ENCODE measurements around the gene ZCCHC24. TPM values are rescaled to one million over a fixed set of nuclear protein-coding genes. Genes with fewer than 3 reads are reported as not detected.

The ZCCHC24 gene
- total and polyA plus RNA-seq, 2 experiments from 2014 or later, result 58.0 to 65.4 TPM

DNA sequence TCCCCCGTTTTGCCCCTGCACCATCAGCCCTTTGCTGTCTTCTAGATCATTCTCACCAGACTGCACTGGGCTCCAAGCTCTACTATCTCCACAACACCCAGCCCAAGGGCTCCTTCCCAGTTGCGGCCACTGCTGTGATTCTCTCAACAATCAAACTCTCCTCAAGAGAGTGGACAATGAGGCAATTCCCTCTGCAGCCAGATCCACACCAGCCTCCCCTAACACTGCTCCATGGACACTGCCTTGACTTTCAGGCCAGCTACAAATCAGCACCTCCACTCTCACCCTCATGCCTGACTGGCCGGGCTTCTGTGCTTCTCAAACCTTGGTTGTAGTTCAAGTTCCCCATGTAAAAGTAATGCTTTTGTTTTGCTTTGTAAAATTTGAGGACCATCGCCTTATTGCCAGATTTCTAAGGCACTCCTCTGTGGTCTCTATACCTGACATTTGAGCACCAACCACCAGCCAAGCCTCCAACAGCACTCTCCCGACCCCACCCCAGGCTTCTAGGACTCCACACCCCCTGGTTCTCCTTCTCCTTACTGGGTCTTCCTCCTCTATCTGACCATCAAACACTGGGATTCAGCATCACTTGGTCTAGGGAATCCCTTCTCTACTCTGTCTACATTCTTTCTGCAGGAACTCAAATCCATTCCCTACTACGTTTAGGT lies 52.8 kb downstream of the ZCCHC24 start:
- peaks cover 2% of the 10 kb centered on the region for H3K36me3 ChIP-seq
- H3K27me3 ChIP-seq, result no peaks in the 10 kb centered on the region
- H3K27ac ChIP-seq, result peak overlapping the region; percentile 20
- TF ChIP-seq, protein P1, sequence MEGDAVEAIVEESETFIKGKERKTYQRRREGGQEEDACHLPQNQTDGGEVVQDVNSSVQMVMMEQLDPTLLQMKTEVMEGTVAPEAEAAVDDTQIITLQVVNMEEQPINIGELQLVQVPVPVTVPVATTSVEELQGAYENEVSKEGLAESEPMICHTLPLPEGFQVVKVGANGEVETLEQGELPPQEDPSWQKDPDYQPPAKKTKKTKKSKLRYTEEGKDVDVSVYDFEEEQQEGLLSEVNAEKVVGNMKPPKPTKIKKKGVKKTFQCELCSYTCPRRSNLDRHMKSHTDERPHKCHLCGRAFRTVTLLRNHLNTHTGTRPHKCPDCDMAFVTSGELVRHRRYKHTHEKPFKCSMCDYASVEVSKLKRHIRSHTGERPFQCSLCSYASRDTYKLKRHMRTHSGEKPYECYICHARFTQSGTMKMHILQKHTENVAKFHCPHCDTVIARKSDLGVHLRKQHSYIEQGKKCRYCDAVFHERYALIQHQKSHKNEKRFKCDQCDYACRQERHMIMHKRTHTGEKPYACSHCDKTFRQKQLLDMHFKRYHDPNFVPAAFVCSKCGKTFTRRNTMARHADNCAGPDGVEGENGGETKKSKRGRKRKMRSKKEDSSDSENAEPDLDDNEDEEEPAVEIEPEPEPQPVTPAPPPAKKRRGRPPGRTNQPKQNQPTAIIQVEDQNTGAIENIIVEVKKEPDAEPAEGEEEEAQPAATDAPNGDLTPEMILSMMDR (IDR thresholded peaks at IDR 0.05; ENCODE audit: low read depth, low read length), result no peak
- H3K9me3 ChIP-seq (ENCODE audit: low read depth), result no peaks in the 10 kb centered on the region
- no peak for DNase-seq (ENCODE audit: low read depth in 1 of 2, low spot score in 1 of 2)
- H3K4me1 ChIP-seq (ENCODE audit: low read depth), result peaks cover 25% of the 10 kb centered on the region
- H3K4me3 ChIP-seq, result no peak overlapping the region

DNA sequence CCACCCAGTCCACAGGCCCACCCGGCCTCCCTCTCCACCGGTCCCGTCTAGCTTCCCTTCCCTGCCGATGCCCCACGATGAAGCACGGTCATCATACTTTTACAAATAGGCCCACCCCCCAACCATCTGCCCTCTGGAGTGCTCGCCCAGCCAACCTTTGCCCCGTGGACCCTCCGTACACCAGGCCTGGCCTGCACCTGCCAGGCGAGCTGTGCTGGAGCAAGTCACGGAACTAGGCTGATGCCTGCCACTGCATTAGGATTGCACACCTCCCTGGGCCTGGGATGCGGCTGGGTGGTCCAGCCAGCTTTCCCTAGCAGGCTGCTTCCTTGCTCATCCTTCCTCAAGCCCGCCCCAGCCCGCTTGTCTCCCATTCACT lies 53.4 kb downstream of the ZCCHC24 start:
- TF ChIP-seq, protein P1 (IDR thresholded peaks at IDR 0.05; ENCODE audit: low read depth, low read length), result no peak
- H3K4me1 ChIP-seq (ENCODE audit: low read depth), result peaks cover 19% of the 10 kb centered on the region
- no peak overlapping the region for H3K4me3 ChIP-seq
- no peak for DNase-seq (ENCODE audit: low read depth in 1 of 2, low spot score in 1 of 2)
- no peaks in the 10 kb centered on the region for H3K9me3 ChIP-seq (ENCODE audit: low read depth)
- H3K27me3 ChIP-seq, result no peaks in the 10 kb centered on the region
- H3K27ac ChIP-seq, result peak overlapping the region; percentile 20
- peaks cover 2% of the 10 kb centered on the region for H3K36me3 ChIP-seq

DNA sequence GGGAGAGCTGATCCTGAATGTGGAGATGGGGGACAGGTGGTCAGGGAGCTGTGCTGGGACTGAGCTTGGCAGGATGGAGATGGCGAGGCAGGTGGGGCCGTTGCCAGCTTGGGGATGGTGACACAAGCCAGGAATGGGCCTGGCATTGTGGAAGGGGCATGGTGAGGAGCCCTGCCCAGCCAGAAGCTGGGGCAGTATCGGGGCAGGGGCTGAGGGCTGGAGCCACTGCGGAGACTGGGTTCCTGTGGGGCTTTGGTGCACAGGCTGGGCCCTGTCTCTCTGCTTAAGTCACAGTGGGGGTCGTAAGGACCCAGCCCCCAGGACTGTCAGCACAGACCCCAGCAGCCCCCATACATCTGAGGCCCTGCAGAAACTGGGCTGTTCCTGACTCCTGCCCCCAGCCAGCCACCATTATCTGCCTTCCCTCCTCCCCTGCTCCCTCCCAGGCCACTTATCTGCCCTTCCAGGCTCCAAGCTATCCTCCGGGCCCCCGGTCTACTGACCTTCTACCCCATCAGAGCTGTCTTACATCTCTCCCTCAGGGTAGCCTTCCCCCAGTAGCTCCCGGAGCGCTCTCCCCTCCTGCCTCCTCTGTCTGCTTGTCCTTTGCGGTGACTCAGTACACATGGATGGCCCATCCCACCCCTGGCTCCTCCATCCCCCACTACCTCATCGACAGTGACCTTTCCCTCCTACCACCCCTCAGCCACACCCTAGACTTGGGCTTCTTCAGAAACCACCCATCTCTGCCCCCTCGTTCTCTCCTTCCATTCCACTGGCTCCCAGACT lies 54.0 kb downstream of the ZCCHC24 start:
- Histone ChIP-seq H3K4me1 (ENCODE audit: low read depth) (peaks cover 17% of the 10 kb centered on the region), H3K9me3 (ENCODE audit: low read depth) (no peaks in the 10 kb centered on the region), H3K27me3 (no peaks in the 10 kb centered on the region), H3K27ac (peak overlapping the region; percentile 20), H3K4me3 (no peak overlapping the region), H3K36me3 (peaks cover 2% of the 10 kb centered on the region)
- TF ChIP-seq, protein P1 (IDR thresholded peaks at IDR 0.05; ENCODE audit: low read depth, low read length), result no peak
- DNase-seq (ENCODE audit: low read depth in 1 of 2, low spot score in 1 of 2), result no peak

DNA sequence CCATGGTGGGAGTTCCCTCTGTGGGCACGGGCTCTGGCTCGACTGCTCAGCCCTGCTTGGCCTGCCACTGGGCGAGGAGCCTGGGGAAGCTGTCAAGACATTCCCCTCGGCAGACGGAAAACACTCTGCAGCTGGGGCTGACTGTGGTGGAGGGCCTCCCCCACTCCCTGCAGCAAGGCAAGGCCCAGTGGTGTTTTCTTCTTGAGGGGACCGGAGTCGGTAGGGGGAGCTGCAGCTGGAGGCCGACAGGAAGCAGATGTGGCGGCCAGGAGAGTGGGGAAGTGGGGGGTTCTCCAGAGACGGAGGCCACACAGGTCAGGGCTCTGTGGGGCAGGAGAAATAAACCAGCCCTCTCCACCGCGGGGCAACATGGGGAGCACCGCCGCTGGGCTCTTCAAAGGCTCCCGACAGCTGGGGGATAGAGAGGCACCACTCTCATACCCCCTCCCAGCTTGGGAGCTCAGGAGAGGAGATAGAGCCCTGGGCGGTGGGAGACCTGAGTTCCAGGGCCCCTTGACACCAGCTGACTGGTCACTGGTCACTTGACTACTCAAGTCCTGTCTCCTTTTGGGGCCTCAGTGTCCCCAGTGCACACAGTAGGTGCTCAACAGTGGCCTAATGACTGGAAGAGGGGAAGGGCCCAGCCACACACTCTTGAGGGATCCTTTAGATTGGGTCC lies 54.7 kb downstream of the ZCCHC24 start:
- H3K27me3 ChIP-seq, result no peaks in the 10 kb centered on the region
- peaks cover 2% of the 10 kb centered on the region for H3K36me3 ChIP-seq
- H3K9me3 ChIP-seq (ENCODE audit: low read depth), result no peaks in the 10 kb centered on the region
- TF ChIP-seq, protein P1 (IDR thresholded peaks at IDR 0.05; ENCODE audit: low read depth, low read length), result peak; percentile 34
- H3K27ac ChIP-seq, result peak overlapping the region; percentile 20
- no peak overlapping the region for H3K4me3 ChIP-seq
- H3K4me1 ChIP-seq (ENCODE audit: low read depth), result peaks cover 17% of the 10 kb centered on the region
- peak in 1 of 2 donors; percentile 48 for DNase-seq (ENCODE audit: low read depth in 1 of 2, low spot score in 1 of 2)

GRCh38 chr10:79390057-79390456 lies 55.4 kb downstream of the ZCCHC24 start:
- peaks cover 2% of the 10 kb centered on the region for H3K36me3 ChIP-seq
- no peaks in the 10 kb centered on the region for H3K27me3 ChIP-seq
- TF ChIP-seq, protein P1 (IDR thresholded peaks at IDR 0.05; ENCODE audit: low read depth, low read length), result no peak
- H3K27ac ChIP-seq, result no peak overlapping the region
- DNase-seq (ENCODE audit: low read depth in 1 of 2, low spot score in 1 of 2), result no peak
- no peaks in the 10 kb centered on the region for H3K9me3 ChIP-seq (ENCODE audit: low read depth)
- no peak overlapping the region for H3K4me3 ChIP-seq
- peaks cover 17% of the 10 kb centered on the region for H3K4me1 ChIP-seq (ENCODE audit: low read depth)

All from cardiac muscle cell (in vitro differentiated cells and primary cell).